ENCODE results near the gene AATF.

DNA sequence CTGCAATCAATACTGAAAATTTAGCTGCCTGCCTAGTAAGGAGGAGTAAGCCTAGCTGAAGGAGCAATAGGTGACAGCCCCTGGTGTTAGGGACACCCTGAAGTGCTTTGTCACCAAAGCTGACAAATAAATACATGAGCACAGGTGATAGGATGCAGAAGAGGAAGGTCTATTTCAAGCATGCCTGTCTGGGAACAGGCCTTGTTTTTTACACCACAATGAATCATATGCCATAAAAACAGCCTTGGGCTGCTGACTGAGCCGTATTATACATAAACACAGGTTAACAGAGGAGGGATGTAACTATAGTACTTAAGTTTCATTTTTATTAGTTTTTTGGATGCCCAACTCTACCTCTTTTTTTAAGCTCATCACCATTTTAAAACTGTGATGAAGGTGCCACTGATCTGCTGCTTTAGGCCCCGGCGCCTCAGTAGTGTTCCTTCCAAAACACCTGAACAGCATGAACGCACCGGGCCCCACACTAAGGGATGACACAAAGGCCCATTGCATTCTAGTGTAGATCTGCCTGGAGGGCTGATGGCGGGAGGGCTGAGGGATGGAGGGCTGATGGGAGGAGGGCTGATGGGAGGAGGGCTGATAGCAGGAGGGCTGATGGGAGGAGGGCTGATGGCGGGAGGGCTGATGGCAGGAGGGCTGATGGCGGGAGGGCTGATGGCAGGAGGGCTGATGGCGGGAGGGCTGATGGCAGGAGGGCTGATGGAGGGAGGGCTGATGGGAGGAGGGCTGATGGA, 150.3 kb downstream of the AATF start:
- TF ChIP-seq POLR2A (IDR thresholded peaks at IDR 0.05) (no peak), EP300 (IDR thresholded peaks at IDR 0.05) (no peak)

All from ovary (tissue), 1 donor.